A549 (cell line): ENCODE measurements around the gene TMEM135. TPM values are rescaled to one million over a fixed set of nuclear protein-coding genes. Genes with fewer than 3 reads are reported as not detected.

Experiments
- ATAC-seq, 2 experiments: fragments of 200-7000 bp in 1 of 2; fragments of >200 bp in 1 of 2; cut with Nextera tagmentation in 1 of 2; cut with Tn5 transposase in 1 of 2; 3 replicates each; pipeline versions ENCODE4 v1.8.0 to v1.9.1; 2018 to 2020; ENCODE audit warnings: mild to moderate bottlenecking in 1 of 2, moderate library complexity in 1 of 2
- CTCF ChIA-PET: fragments of 300-600 bp; sonication (Branson Sonifier 250); formaldehyde crosslinking; extraction: SDS; loops from one replicate; lab custom pipeline; 2021; ENCODE audit warnings: antibody characterized with exemption, inconsistent platforms; lab: Yijun Ruan, JAX
- POLR2A ChIA-PET: fragments of 350-600 bp; formaldehyde crosslinking; extraction: SDS; loops from one replicate; lab custom pipeline; 2021; ENCODE audit warnings: antibody characterized with exemption, inconsistent platforms; lab: Yijun Ruan, JAX
- DNase-seq, 2 experiments: peaks; one replicate each; pipeline versions ENCODE4 v3.0.0 to v3.0.0-alpha.2; 2011 to 2016; ENCODE audit warnings: low read depth in 1 of 2, low spot score in 1 of 2
- FAIRE-seq: peaks from 2 replicates; lab custom pipeline; 2011; peaks lifted over from hg19 to GRCh38; lab: Jason Lieb, UNC
- H3K27ac ChIP-seq, 2 experiments: fragments of >200 bp; sonication (Bioruptor Twin); formaldehyde crosslinking; 3 replicates each; pipeline ENCODE4 v1.5.1; 2016 to 2017
- H3K4me1 ChIP-seq: fragments of >200 bp; sonication (Bioruptor Twin); formaldehyde crosslinking; 3 replicates; pipeline ENCODE4 v1.6.1; 2016
- H3K4me2 ChIP-seq: fragments of >200 bp; sonication (Bioruptor Twin); formaldehyde crosslinking; 3 replicates; pipeline ENCODE4 v1.6.1; 2016
- H3K4me3 ChIP-seq: fragments of >200 bp; sonication (Bioruptor Twin); formaldehyde crosslinking; 3 replicates; pipeline ENCODE4 v1.5.1; 2016
- H3K9me3 ChIP-seq: fragments of >200 bp; sonication (Bioruptor Twin); formaldehyde crosslinking; 3 replicates; pipeline ENCODE4 v1.6.1; 2016
- BHLHE40 ChIP-seq: IDR thresholded peaks from 2 replicates; pipeline ENCODE4 v1.6.1; 2012; ENCODE audit warnings: low read depth, low read length, inconsistent platforms
- CBX8 ChIP-seq: fragments of 200-600 bp; sonication (generic); IDR thresholded peaks from 2 replicates; pipeline ENCODE4 v1.6.1; 2016
- CHD4 ChIP-seq: fragments of 200-600 bp; sonication (generic); IDR thresholded peaks from 2 replicates; pipeline ENCODE4 v1.6.1; 2016; ENCODE audit warnings: antibody characterized with exemption, mild to moderate bottlenecking, borderline replicate concordance
- CTCF ChIP-seq: fragments of >200 bp; sonication (Bioruptor Twin); formaldehyde crosslinking; IDR thresholded peaks from 3 replicates; pipeline ENCODE4 v1.5.1; 2016
- E2F6 ChIP-seq: IDR thresholded peaks from 2 replicates; pipeline ENCODE4 v1.6.1; 2012; ENCODE audit warnings: low read depth, borderline replicate concordance
- ESRRA ChIP-seq: fragments of 150-350 bp; IDR thresholded peaks from 2 replicates; pipeline ENCODE4 v1.6.1; 2014; ENCODE audit warnings: mild to moderate bottlenecking, low read length, borderline replicate concordance
- FOSL2 ChIP-seq, 2 experiments: fragments of 450-650 bp in 1 of 2; fragments of >200 bp in 1 of 2; sonication (Bioruptor Twin) in 1 of 2; formaldehyde crosslinking; IDR thresholded peaks; 2 replicates each; pipeline versions ENCODE4 v1.5.0 to v1.6.1; 2016 to 2020; ENCODE audit warnings: mild to moderate bottlenecking in 1 of 2, moderate library complexity in 1 of 2
- HDAC2 ChIP-seq: fragments of 200-600 bp; sonication (generic); IDR thresholded peaks from 2 replicates; pipeline ENCODE4 v1.6.1; 2016
- HEYL ChIP-seq: fragments of 250-450 bp; sonication (Bioruptor Pico); IDR thresholded peaks from 2 replicates; pipeline ENCODE4 v1.8.0; 2021; ENCODE audit warnings: mild to moderate bottlenecking, moderate library complexity
- HMGXB4 ChIP-seq: fragments of 250-450 bp; sonication (Bioruptor Pico); IDR thresholded peaks from 2 replicates; pipeline ENCODE4 v1.5.0; 2021; ENCODE audit warnings: mild to moderate bottlenecking, moderate library complexity, borderline replicate concordance
- HOXB13 ChIP-seq: fragments of 250-450 bp; sonication (Bioruptor Pico); IDR thresholded peaks from 2 replicates; pipeline ENCODE4 v1.5.0; 2020; ENCODE audit warnings: low read depth, mild to moderate bottlenecking, moderate library complexity
- JUN ChIP-seq, 2 experiments: fragments of >200 bp; sonication (Bioruptor Twin); formaldehyde crosslinking; IDR thresholded peaks; 2 replicates in 1 of 2; 3 replicates in 1 of 2; pipeline ENCODE4 v1.6.1; 2016 to 2017
- NPAS2 ChIP-seq: fragments of 250-450 bp; sonication (Bioruptor Pico); IDR thresholded peaks from 2 replicates; pipeline ENCODE4 v1.8.0; 2022; ENCODE audit warnings: mild to moderate bottlenecking, moderate library complexity, borderline replicate concordance
- NR3C1 ChIP-seq: fragments of >200 bp; sonication (Bioruptor Twin); formaldehyde crosslinking; IDR thresholded peaks from 3 replicates; pipeline ENCODE4 v1.6.1; 2017
- POLR2AphosphoS2 ChIP-seq: conservative IDR thresholded peaks from 2 replicates; pipeline ENCODE4 v1.6.1; 2012; ENCODE audit warnings: low read length, improper control_type of control experiment, inconsistent platforms
- REST ChIP-seq: fragments of 200-600 bp; sonication (generic); IDR thresholded peaks from 2 replicates; pipeline ENCODE4 v1.6.1; 2016; ENCODE audit warnings: antibody characterized with exemption, mild to moderate bottlenecking, moderate library complexity
- TP53 ChIP-seq: fragments of 250-450 bp; sonication (Bioruptor Pico); IDR thresholded peaks from 2 replicates; pipeline ENCODE4 v1.5.0; 2021; ENCODE audit warnings: mild to moderate bottlenecking, moderate library complexity
- ZSCAN20 ChIP-seq: fragments of 250-450 bp; sonication (Bioruptor Pico); IDR thresholded peaks from 2 replicates; pipeline ENCODE4 v1.8.0; 2022; ENCODE audit warnings: mild to moderate bottlenecking, moderate library complexity
- WGBS: methylation state at CpG from one replicate; pipeline ENCODE4 v1.1.6; 2017; ENCODE audit errors: missing lambda C conversion rate; 5-methylcytosine and 5-hydroxymethylcytosine counted together
- polyA plus RNA-seq, 4 experiments: library from polyadenylated mRNA; depleted of rRNA in 3 of 4; stranded (reverse); fragments of >200 nt; fragmentation: RNase III in 1 of 4; extraction: RNeasy Plus Mini Kit Qiagen cat#74134 plus additional on column Dnase treatment in 1 of 4; gene quantifications; 2 replicates in 3 of 4; 3 replicates in 1 of 4; pipeline ENCODE4 v1.2.3, GENCODE V29; 2011 to 2017
- TF ChIP-seq, protein P1 (sequence below): fragments of 150-350 bp; IDR thresholded peaks from 2 replicates; pipeline ENCODE4 v1.6.1; 2014; ENCODE audit warnings: low read depth, mild to moderate bottlenecking, low read length
- TF ChIP-seq, protein P2 (sequence below): fragments of >200 bp; sonication (Bioruptor Twin); formaldehyde crosslinking; IDR thresholded peaks from 3 replicates; pipeline ENCODE4 v1.6.1; 2016

TMEM135 gene
- polyA plus RNA-seq, 2 of the 4 experiments (the other 2 are of a cell fraction) = 18.4 to 18.5 TPM

GRCh38 chr11:87295237-87295636 lies 257.5 kb downstream of the TMEM135 start:
- ATAC-seq = no peak
- POLR2A ChIA-PET = no interaction called here
- CTCF ChIA-PET = no interaction called here
- TF ChIP-seq TP53 (no peak), E2F6 (no peak), HOXB13 (CRISPR knock-in tag) (no peak), JUN (IDR thresholded peaks at IDR 0.05) (no peak), NR3C1 (no peak), ZSCAN20 (CRISPR knock-in tag) (no peak), POLR2AphosphoS2 (no peak), REST (no peak), CBX8 (no peak), HDAC2 (no peak), FOSL2 (IDR thresholded peaks at IDR 0.05) (no peak), FOSL2 (CRISPR knock-in tag; IDR thresholded peaks at IDR 0.05) (no peak), ESRRA (no peak), NPAS2 (CRISPR knock-in tag) (no peak), CHD4 (no peak), CTCF (no peak), BHLHE40 (no peak), HMGXB4 (no peak), HEYL (CRISPR knock-in tag) (no peak)
- TF ChIP-seq, protein P1, sequence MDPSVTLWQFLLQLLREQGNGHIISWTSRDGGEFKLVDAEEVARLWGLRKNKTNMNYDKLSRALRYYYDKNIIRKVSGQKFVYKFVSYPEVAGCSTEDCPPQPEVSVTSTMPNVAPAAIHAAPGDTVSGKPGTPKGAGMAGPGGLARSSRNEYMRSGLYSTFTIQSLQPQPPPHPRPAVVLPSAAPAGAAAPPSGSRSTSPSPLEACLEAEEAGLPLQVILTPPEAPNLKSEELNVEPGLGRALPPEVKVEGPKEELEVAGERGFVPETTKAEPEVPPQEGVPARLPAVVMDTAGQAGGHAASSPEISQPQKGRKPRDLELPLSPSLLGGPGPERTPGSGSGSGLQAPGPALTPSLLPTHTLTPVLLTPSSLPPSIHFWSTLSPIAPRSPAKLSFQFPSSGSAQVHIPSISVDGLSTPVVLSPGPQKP = no peak
- TF ChIP-seq, protein P2, sequence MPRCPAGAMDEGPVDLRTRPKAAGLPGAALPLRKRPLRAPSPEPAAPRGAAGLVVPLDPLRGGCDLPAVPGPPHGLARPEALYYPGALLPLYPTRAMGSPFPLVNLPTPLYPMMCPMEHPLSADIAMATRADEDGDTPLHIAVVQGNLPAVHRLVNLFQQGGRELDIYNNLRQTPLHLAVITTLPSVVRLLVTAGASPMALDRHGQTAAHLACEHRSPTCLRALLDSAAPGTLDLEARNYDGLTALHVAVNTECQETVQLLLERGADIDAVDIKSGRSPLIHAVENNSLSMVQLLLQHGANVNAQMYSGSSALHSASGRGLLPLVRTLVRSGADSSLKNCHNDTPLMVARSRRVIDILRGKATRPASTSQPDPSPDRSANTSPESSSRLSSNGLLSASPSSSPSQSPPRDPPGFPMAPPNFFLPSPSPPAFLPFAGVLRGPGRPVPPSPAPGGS = no peak
- TF ChIP-seq, all 56 proteins: peak for 0
- Histone ChIP-seq H3K9me3 (no peaks in the 10 kb centered on the region), H3K27ac (no peak overlapping the region), H3K4me1 (no peaks in the 10 kb centered on the region), H3K4me2 (no peak overlapping the region), H3K4me3 (no peak overlapping the region)
- DNase-seq = no peak
- FAIRE-seq = no peak
- 96% methylated on average over 1 of the region's 1 CpG for WGBS
